Vagina (tissue), 2 donors: ENCODE data around the gene EML4.

ENCODE experiments used
- POLR2A ChIP-seq, 2 donors: fragments of 450-650 bp; IDR thresholded peaks; one replicate each; pipeline ENCODE4 v1.6.1; 2017; ENCODE audit warnings: antibody characterized with exemption in 2 of 2, mild to moderate bottlenecking in 2 of 2, moderate library complexity in 2 of 2
- POLR2AphosphoS5 ChIP-seq, 2 donors: sonication (generic); formaldehyde crosslinking; IDR thresholded peaks; one replicate each; pipeline ENCODE4 v1.9.0; 2017; ENCODE audit warnings: antibody characterized with exemption in 2 of 2, mild to moderate bottlenecking in 2 of 2, low read depth in 1 of 2; ENCODE audit not compliant: insufficient read depth in 1 of 2
- TF ChIP-seq, protein P1 (sequence below), 3 experiments: fragments of 450-650 bp in 2 of 3; fragments of 200-600 bp in 1 of 3; sonication (generic) in 1 of 3; IDR thresholded peaks; one replicate each; pipeline ENCODE4 v1.5.1; 2017 to 2019; ENCODE audit warnings: antibody characterized with exemption in 3 of 3, mild to moderate bottlenecking in 2 of 3, moderate library complexity in 2 of 3

DNA sequence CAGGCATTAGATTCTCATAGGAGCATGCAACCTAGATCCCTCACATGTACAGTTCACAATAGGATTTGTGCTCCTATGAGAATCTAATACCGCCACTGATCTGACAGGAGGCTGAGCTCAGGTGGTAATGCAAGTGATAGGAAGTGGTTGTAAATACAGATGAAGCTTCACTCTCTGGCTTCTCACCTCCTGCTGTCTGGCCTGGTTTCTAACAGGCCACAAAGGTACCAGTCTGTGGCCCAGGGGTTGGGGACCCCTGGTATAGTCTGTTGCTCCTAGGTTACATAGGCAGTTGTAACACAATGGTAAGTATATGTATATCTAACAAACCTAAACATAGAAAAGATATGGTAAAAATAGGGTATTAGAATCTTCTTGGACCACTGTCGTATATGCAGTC, 81.8 kb downstream of the EML4 start:
- TF ChIP-seq, protein P1, sequence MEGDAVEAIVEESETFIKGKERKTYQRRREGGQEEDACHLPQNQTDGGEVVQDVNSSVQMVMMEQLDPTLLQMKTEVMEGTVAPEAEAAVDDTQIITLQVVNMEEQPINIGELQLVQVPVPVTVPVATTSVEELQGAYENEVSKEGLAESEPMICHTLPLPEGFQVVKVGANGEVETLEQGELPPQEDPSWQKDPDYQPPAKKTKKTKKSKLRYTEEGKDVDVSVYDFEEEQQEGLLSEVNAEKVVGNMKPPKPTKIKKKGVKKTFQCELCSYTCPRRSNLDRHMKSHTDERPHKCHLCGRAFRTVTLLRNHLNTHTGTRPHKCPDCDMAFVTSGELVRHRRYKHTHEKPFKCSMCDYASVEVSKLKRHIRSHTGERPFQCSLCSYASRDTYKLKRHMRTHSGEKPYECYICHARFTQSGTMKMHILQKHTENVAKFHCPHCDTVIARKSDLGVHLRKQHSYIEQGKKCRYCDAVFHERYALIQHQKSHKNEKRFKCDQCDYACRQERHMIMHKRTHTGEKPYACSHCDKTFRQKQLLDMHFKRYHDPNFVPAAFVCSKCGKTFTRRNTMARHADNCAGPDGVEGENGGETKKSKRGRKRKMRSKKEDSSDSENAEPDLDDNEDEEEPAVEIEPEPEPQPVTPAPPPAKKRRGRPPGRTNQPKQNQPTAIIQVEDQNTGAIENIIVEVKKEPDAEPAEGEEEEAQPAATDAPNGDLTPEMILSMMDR (IDR thresholded peaks at IDR 0.05), result no peak
- TF ChIP-seq POLR2AphosphoS5 (IDR thresholded peaks at IDR 0.05; ENCODE audit: insufficient read depth in 1 of 2, low read depth in 1 of 2), result no peak
- no peak for TF ChIP-seq POLR2A (IDR thresholded peaks at IDR 0.05)
